Neural cell (in vitro differentiated cells): ENCODE data around the gene PLEKHM3. TPM values are rescaled to one million over a fixed set of nuclear protein-coding genes. Genes with fewer than 3 reads are reported as not detected.
A peak's percentile ranks its signal among the peaks of the same experiment; 100 is the strongest.

Experiments
- H2AFZ ChIP-seq: fragments of 200-600, 300-800 bp; sonication (generic), shearing (Covaris generic); 2 replicates; pipeline ENCODE4 v1.6.0; 2014; ENCODE audit warnings: low read depth, mild to moderate bottlenecking, antibody characterized with exemption, low read length, moderate library complexity
- H3F3A ChIP-seq: fragments of 200-600 bp; shearing (Covaris generic); 2 replicates; pipeline ENCODE4 v1.6.1; 2016; ENCODE audit warnings: mild to moderate bottlenecking, moderate library complexity, mixed read lengths, antibody characterized with exemption, low read length; ENCODE audit not compliant: insufficient read depth, poor library complexity, severe bottlenecking
- H3K27ac ChIP-seq: fragments of 200-600, 300-800 bp; sonication (generic), shearing (Covaris generic); 2 replicates; pipeline ENCODE4 v1.5.1; 2014; ENCODE audit warnings: mild to moderate bottlenecking, low read length, moderate library complexity
- H3K27me3 ChIP-seq: fragments of 300-800, 200-600 bp; sonication (generic), shearing (Covaris generic); 2 replicates; pipeline ENCODE4 v1.6.0; 2014; ENCODE audit warnings: mild to moderate bottlenecking, low read depth, low read length, moderate library complexity; ENCODE audit not compliant: insufficient read depth
- H3K36me3 ChIP-seq: fragments of 300-800, 200-600 bp; sonication (generic), shearing (Covaris generic); 2 replicates; pipeline ENCODE4 v1.5.1; 2014; ENCODE audit warnings: mild to moderate bottlenecking, antibody characterized with exemption, low read length, moderate library complexity; ENCODE audit not compliant: insufficient read depth
- H3K4me2 ChIP-seq: fragments of 300-800, 200-600 bp; sonication (generic), shearing (Covaris generic); 2 replicates; pipeline ENCODE4 v1.6.0; 2014; ENCODE audit warnings: mild to moderate bottlenecking, low read length
- H3K4me3 ChIP-seq: fragments of 300-800, 200-600 bp; sonication (generic), shearing (Covaris generic); 2 replicates; pipeline ENCODE4 v1.5.1; 2014; ENCODE audit warnings: mild to moderate bottlenecking, low read length, moderate library complexity
- H3K79me2 ChIP-seq: fragments of 200-600 bp; shearing (Covaris generic); replicated peaks from 2 replicates; pipeline ENCODE4 v1.6.0; 2014; ENCODE audit warnings: mild to moderate bottlenecking, low read length, moderate library complexity; ENCODE audit not compliant: insufficient read depth
- H3K9ac ChIP-seq: fragments of 300-800, 200-600 bp; sonication (generic), shearing (Covaris generic); 2 replicates; pipeline ENCODE4 v1.6.1; 2016; ENCODE audit warnings: mild to moderate bottlenecking, low read length, mixed read lengths
- H3K9me2 ChIP-seq: fragments of 200-600 bp; shearing (Covaris generic); 2 replicates; pipeline ENCODE4 v1.6.1; 2016; ENCODE audit warnings: mild to moderate bottlenecking, low read length, mixed read lengths; ENCODE audit not compliant: insufficient read depth
- H3K9me3 ChIP-seq: fragments of 200-600, 300-800 bp; sonication (generic), shearing (Covaris generic); 2 replicates; pipeline ENCODE4 v1.6.1; 2016; ENCODE audit warnings: mild to moderate bottlenecking, mixed run types, low read length, moderate library complexity, mixed read lengths
- H4K20me1 ChIP-seq: fragments of 200-600 bp; shearing (Covaris generic); 2 replicates; pipeline ENCODE4 v1.6.1; 2016; ENCODE audit warnings: mild to moderate bottlenecking, mixed run types; ENCODE audit not compliant: insufficient read depth
- EP300 ChIP-seq: fragments of 450-650 bp; conservative IDR thresholded peaks from 2 replicates; pipeline ENCODE4 v1.6.1; 2014; ENCODE audit warnings: antibody characterized with exemption, mild to moderate bottlenecking, moderate library complexity; ENCODE audit not compliant: poor library complexity, severe bottlenecking
- EZH2 ChIP-seq: fragments of 200-600, 300-800 bp; shearing (Covaris generic), sonication (generic); IDR thresholded peaks from 2 replicates; pipeline ENCODE4 v1.6.1; 2014; ENCODE audit warnings: antibody characterized with exemption, low read length, borderline replicate concordance, mild to moderate bottlenecking; ENCODE audit not compliant: insufficient read depth, poor library complexity, severe bottlenecking
- MXI1 ChIP-seq: fragments of 450-650 bp; conservative IDR thresholded peaks from 2 replicates; pipeline ENCODE4 v1.6.1; 2014; ENCODE audit warnings: antibody characterized with exemption, mild to moderate bottlenecking; ENCODE audit not compliant: poor library complexity, severe bottlenecking
- POLR2AphosphoS5 ChIP-seq: IDR thresholded peaks from 2 replicates; pipeline ENCODE4 v1.6.1; 2012
- RAD21 ChIP-seq: fragments of 450-650 bp; conservative IDR thresholded peaks from 2 replicates; pipeline ENCODE4 v1.6.1; 2014; ENCODE audit warnings: antibody characterized with exemption, mild to moderate bottlenecking, moderate library complexity
- REST ChIP-seq: IDR thresholded peaks from 2 replicates; pipeline ENCODE4 v1.6.1; 2012; ENCODE audit warnings: borderline replicate concordance
- SMC3 ChIP-seq: fragments of 450-650 bp; conservative IDR thresholded peaks from 2 replicates; pipeline ENCODE4 v1.6.1; 2014; ENCODE audit warnings: antibody characterized with exemption, mild to moderate bottlenecking, moderate library complexity; ENCODE audit not compliant: poor library complexity
- TAF1 ChIP-seq: IDR thresholded peaks from 2 replicates; pipeline ENCODE4 v1.6.1; 2012; ENCODE audit warnings: low read depth
- polyA plus RNA-seq: library from polyadenylated mRNA; depleted of rRNA; stranded (reverse); fragments of >200 nt; gene quantifications from 2 replicates; pipeline ENCODE4 v1.2.3, GENCODE V29; 2014
- TF ChIP-seq, protein P1 (sequence below): fragments of 450-650 bp; IDR thresholded peaks from 2 replicates; pipeline ENCODE4 v1.5.1; 2014; ENCODE audit warnings: antibody characterized with exemption, mild to moderate bottlenecking, moderate library complexity; ENCODE audit not compliant: poor library complexity, severe bottlenecking

PLEKHM3 gene
- polyA plus RNA-seq, 1 donor from 2014 or later: 13.4 TPM

GRCh38 chr2:207974216-207974605, 51.1 kb downstream of the PLEKHM3 start:
- Histone ChIP-seq H3K27ac (no peak overlapping the region), H3K4me2 (no peak overlapping the region), H3F3A (peaks cover 6% of the 10 kb centered on the region)

DNA sequence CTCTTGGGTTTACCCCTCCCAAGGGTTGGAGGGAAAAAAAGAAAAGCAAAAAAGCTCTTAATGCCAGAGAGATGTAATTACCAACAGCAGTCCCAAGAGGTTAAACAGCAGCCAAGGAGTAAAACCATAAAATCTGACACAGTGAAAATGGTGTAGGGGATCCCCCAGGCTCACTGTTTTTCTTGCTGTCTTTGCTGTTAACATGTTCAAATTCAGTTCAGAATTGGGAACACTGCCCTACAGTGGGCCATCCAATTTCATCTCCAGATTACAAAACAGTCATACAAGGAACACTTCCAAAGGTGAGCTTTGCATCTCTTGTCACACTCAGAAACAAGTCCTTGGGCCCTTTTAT, 54.5 kb downstream of the PLEKHM3 start:
- Histone ChIP-seq H3K27me3 (no peaks in the 10 kb centered on the region), H3K4me2 (no peak overlapping the region), H3K79me2 (no peaks in the 10 kb centered on the region), H3K9me2 (no peaks in the 10 kb centered on the region), H3F3A (peaks cover 6% of the 10 kb centered on the region), H3K27ac (peak overlapping the region; percentile 28), H3K4me3 (peak overlapping the region; percentile 43), H3K36me3 (no peaks in the 10 kb centered on the region), H3K9me3 (no peaks in the 10 kb centered on the region), H3K9ac (no peak overlapping the region), H2AFZ (no peak overlapping the region), H4K20me1 (no peaks in the 10 kb centered on the region)
- TF ChIP-seq REST: peak; percentile 3
- TF ChIP-seq, protein P1, sequence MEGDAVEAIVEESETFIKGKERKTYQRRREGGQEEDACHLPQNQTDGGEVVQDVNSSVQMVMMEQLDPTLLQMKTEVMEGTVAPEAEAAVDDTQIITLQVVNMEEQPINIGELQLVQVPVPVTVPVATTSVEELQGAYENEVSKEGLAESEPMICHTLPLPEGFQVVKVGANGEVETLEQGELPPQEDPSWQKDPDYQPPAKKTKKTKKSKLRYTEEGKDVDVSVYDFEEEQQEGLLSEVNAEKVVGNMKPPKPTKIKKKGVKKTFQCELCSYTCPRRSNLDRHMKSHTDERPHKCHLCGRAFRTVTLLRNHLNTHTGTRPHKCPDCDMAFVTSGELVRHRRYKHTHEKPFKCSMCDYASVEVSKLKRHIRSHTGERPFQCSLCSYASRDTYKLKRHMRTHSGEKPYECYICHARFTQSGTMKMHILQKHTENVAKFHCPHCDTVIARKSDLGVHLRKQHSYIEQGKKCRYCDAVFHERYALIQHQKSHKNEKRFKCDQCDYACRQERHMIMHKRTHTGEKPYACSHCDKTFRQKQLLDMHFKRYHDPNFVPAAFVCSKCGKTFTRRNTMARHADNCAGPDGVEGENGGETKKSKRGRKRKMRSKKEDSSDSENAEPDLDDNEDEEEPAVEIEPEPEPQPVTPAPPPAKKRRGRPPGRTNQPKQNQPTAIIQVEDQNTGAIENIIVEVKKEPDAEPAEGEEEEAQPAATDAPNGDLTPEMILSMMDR: no peak

More at GRCh38 chr2:207974216-207974605, 51.1 kb downstream of the PLEKHM3 start:
- H3K4me3 ChIP-seq: no peak overlapping the region
- H4K20me1 ChIP-seq: no peaks in the 10 kb centered on the region
- H3K27me3 ChIP-seq: no peaks in the 10 kb centered on the region
- no peaks in the 10 kb centered on the region for H3K79me2 ChIP-seq
- TF ChIP-seq TAF1 (no peak), REST (no peak), EP300 (no peak), SMC3 (no peak), POLR2AphosphoS5 (no peak), EZH2 (no peak), RAD21 (no peak), MXI1 (no peak)
- TF ChIP-seq, protein P1: no peak
- no peaks in the 10 kb centered on the region for H3K36me3 ChIP-seq
- H3K9me3 ChIP-seq: no peaks in the 10 kb centered on the region
- no peak overlapping the region for H3K9ac ChIP-seq
- H2AFZ ChIP-seq: no peak overlapping the region
- H3K9me2 ChIP-seq: no peaks in the 10 kb centered on the region
